OCI-LY1 (cell line): ENCODE data around the gene CASZ1.
A peak's percentile ranks its signal among the peaks of the same experiment; 100 is the strongest.

Experiments used
- H2AFZ ChIP-seq: fragments of 200-600 bp; sonication (generic), shearing (Covaris generic); 2 replicates; pipeline ENCODE4 v1.6.0; 2014; ENCODE audit warnings: antibody characterized with exemption, mild to moderate bottlenecking, low read length
- H3F3A ChIP-seq: fragments of 200-600 bp; sonication (generic), shearing (Covaris generic); 2 replicates; pipeline ENCODE4 v1.6.0; 2014; ENCODE audit warnings: mild to moderate bottlenecking, antibody characterized with exemption, low read length, moderate library complexity; ENCODE audit not compliant: insufficient read depth
- H3K27ac ChIP-seq: fragments of 200-600 bp; sonication (generic); 2 replicates; pipeline ENCODE4 v1.5.1; 2014; ENCODE audit warnings: low read length, mixed run types, mild to moderate bottlenecking, low read depth; ENCODE audit not compliant: poor library complexity, severe bottlenecking
- H3K27me3 ChIP-seq: fragments of 200-600 bp; sonication (generic); 2 replicates; pipeline ENCODE4 v1.6.0; 2014; ENCODE audit warnings: antibody characterized with exemption, mild to moderate bottlenecking, low read length, moderate library complexity; ENCODE audit not compliant: insufficient read depth
- H3K36me3 ChIP-seq: fragments of 200-600 bp; sonication (generic); 2 replicates; pipeline ENCODE4 v1.6.1; 2014; ENCODE audit warnings: mild to moderate bottlenecking, antibody characterized with exemption, low read length, moderate library complexity, mixed read lengths; ENCODE audit not compliant: insufficient read depth
- H3K4me1 ChIP-seq: fragments of 200-600 bp; sonication (generic); 2 replicates; pipeline ENCODE4 v1.5.1; 2014; ENCODE audit warnings: mild to moderate bottlenecking, low read length, moderate library complexity; ENCODE audit not compliant: insufficient read depth, severe bottlenecking
- H3K4me2 ChIP-seq: fragments of 200-600 bp; sonication (generic), shearing (Covaris generic); 2 replicates; pipeline ENCODE4 v1.6.1; 2014; ENCODE audit warnings: low read length
- H3K4me3 ChIP-seq: fragments of 200-600 bp; sonication (generic); 2 replicates; pipeline ENCODE4 v1.5.1; 2014; ENCODE audit warnings: low read length, low read depth, mild to moderate bottlenecking, mixed read lengths; ENCODE audit not compliant: poor library complexity, severe bottlenecking
- H3K79me2 ChIP-seq: fragments of 200-600 bp; shearing (Covaris generic); 2 replicates; pipeline ENCODE4 v1.6.1; 2016; ENCODE audit warnings: mixed run types, low read length, mixed read lengths; ENCODE audit not compliant: insufficient read depth
- H3K9ac ChIP-seq: fragments of 200-600 bp; sonication (generic), shearing (Covaris generic); 2 replicates; pipeline ENCODE4 v1.6.1; 2014; ENCODE audit warnings: mild to moderate bottlenecking, low read length, mixed read lengths
- H3K9me2 ChIP-seq: fragments of 200-600 bp; sonication (generic), shearing (Covaris generic); 2 replicates; pipeline ENCODE4 v1.6.1; 2014; ENCODE audit warnings: low read depth, mild to moderate bottlenecking, low read length, mixed read lengths
- H3K9me3 ChIP-seq: fragments of 200-600 bp; shearing (Covaris generic); 2 replicates; pipeline ENCODE4 v1.6.1; 2014; ENCODE audit warnings: low read length, mixed read lengths
- H4K20me1 ChIP-seq: fragments of 200-600 bp; sonication (generic), shearing (Covaris generic); 2 replicates; pipeline ENCODE4 v1.6.0; 2016; ENCODE audit warnings: mild to moderate bottlenecking, low read length; ENCODE audit not compliant: insufficient read depth
- CTCF ChIP-seq: fragments of 200-600 bp; sonication (generic), shearing (Covaris generic); IDR thresholded peaks from 2 replicates; pipeline ENCODE4 v1.5.1; 2017; ENCODE audit warnings: mild to moderate bottlenecking, antibody characterized with exemption, low read length, moderate library complexity, mixed read lengths
- EZH2 ChIP-seq: fragments of 200-600 bp; sonication (generic), shearing (Covaris generic); IDR thresholded peaks from 2 replicates; pipeline ENCODE4 v1.8.0; 2017; ENCODE audit warnings: borderline replicate concordance, mixed run types, mild to moderate bottlenecking, antibody characterized with exemption, low read length, moderate library complexity, mixed read lengths

The CASZ1 gene

GRCh38 chr1:10690484-10690883 lies 106.0 kb downstream of the CASZ1 start:
- no peaks in the 10 kb centered on the region for H3F3A ChIP-seq
- H3K27ac ChIP-seq: no peak overlapping the region
- no peak overlapping the region for H2AFZ ChIP-seq
- H3K9me2 ChIP-seq: no peaks in the 10 kb centered on the region
- no peaks in the 10 kb centered on the region for H3K36me3 ChIP-seq
- no peaks in the 10 kb centered on the region for H3K9me3 ChIP-seq
- TF ChIP-seq CTCF (peak; percentile 17; the same call in 1 of the 2 replicates), EZH2 (no peak)
- no peaks in the 10 kb centered on the region for H4K20me1 ChIP-seq
- H3K9ac ChIP-seq: no peak overlapping the region
- no peak overlapping the region for H3K4me3 ChIP-seq
- no peaks in the 10 kb centered on the region; the same call in 1 of the 2 replicates for H3K27me3 ChIP-seq
- H3K79me2 ChIP-seq: no peaks in the 10 kb centered on the region
- no peak overlapping the region for H3K4me2 ChIP-seq
- peaks cover 14% of the 10 kb centered on the region for H3K4me1 ChIP-seq

GRCh38 chr1:10688409-10688786 lies 108.0 kb downstream of the CASZ1 start:
- Histone ChIP-seq H3K27ac (no peak overlapping the region), H3K4me1 (peaks cover 9% of the 10 kb centered on the region), H4K20me1 (no peaks in the 10 kb centered on the region), H3K27me3 (no peaks in the 10 kb centered on the region; the same call in 1 of the 2 replicates), H3K4me3 (no peak overlapping the region), H3K9me3 (no peaks in the 10 kb centered on the region), H3F3A (no peaks in the 10 kb centered on the region), H3K4me2 (no peak overlapping the region), H3K9ac (no peak overlapping the region), H3K79me2 (no peaks in the 10 kb centered on the region), H2AFZ (no peak overlapping the region), H3K36me3 (no peaks in the 10 kb centered on the region), H3K9me2 (no peaks in the 10 kb centered on the region)
- TF ChIP-seq CTCF (no peak), EZH2 (no peak)

- TF ChIP-seq CTCF: no peak
- no peak for TF ChIP-seq EZH2
- H3K9me3 ChIP-seq: no peaks in the 10 kb centered on the region
- no peaks in the 10 kb centered on the region for H3K36me3 ChIP-seq
- H3K27me3 ChIP-seq: no peaks in the 10 kb centered on the region; the same call in 1 of the 2 replicates
- no peaks in the 10 kb centered on the region for H4K20me1 ChIP-seq
- peaks cover 4% of the 10 kb centered on the region for H3K4me1 ChIP-seq
- H3K27ac ChIP-seq: no peak overlapping the region
- no peak overlapping the region for H3K4me3 ChIP-seq
- H3K79me2 ChIP-seq: no peaks in the 10 kb centered on the region
- no peak overlapping the region for H3K4me2 ChIP-seq
- H3K9me2 ChIP-seq: no peaks in the 10 kb centered on the region
- no peaks in the 10 kb centered on the region for H3F3A ChIP-seq
- H2AFZ ChIP-seq: no peak overlapping the region
- no peak overlapping the region for H3K9ac ChIP-seq
Observed at GRCh38 chr1:10687782-10688408, 108.6 kb downstream of the CASZ1 start.
